AG08396 (cell line): ENCODE measurements around the gene NFYC.

Experiments
- DNase-seq: peaks from one replicate; pipeline ENCODE4 v3.0.0; 2012; ENCODE audit warnings: low spot score, mixed read lengths

The NFYC gene

GRCh38 chr1:40798366-40799281 lies 107.1 kb downstream of the NFYC start:
- DNase-seq: no peak

GRCh38 chr1:40799351-40799867 lies 107.9 kb downstream of the NFYC start:
- no peak for DNase-seq

- DNase-seq: no peak
These were observed 110.2 kb downstream of the NFYC start for GRCh38 chr1:40801742-40802077.

GRCh38 chr1:40802078-40802741 lies 110.7 kb downstream of the NFYC start:
- peak; percentile 97 for DNase-seq

GRCh38 chr1:40802742-40803113 lies 111.2 kb downstream of the NFYC start:
- no peak for DNase-seq

- no peak for DNase-seq
These were observed 111.9 kb downstream of the NFYC start for GRCh38 chr1:40803447-40803846.

- DNase-seq: no peak
These were observed 112.4 kb downstream of the NFYC start for GRCh38 chr1:40803902-40804301.

- DNase-seq: no peak
These were observed 114.7 kb downstream of the NFYC start for GRCh38 chr1:40806240-40806639.

- no peak for DNase-seq
These were observed 115.5 kb downstream of the NFYC start for GRCh38 chr1:40806731-40807695.

GRCh38 chr1:40808002-40808401 lies 116.5 kb downstream of the NFYC start:
- no peak for DNase-seq

GRCh38 chr1:40808444-40808843 lies 116.9 kb downstream of the NFYC start:
- no peak for DNase-seq

- no peak for DNase-seq
These were observed 117.4 kb downstream of the NFYC start for GRCh38 chr1:40808909-40809308.

- DNase-seq: no peak
These were observed 119.4 kb downstream of the NFYC start for GRCh38 chr1:40810927-40811326.

GRCh38 chr1:40815420-40815819 lies 123.9 kb downstream of the NFYC start:
- no peak for DNase-seq

GRCh38 chr1:40817791-40818263 lies 126.3 kb downstream of the NFYC start:
- no peak for DNase-seq

- DNase-seq: no peak
These were observed 126.9 kb downstream of the NFYC start for GRCh38 chr1:40818264-40818961.

- DNase-seq: no peak
These were observed 127.6 kb downstream of the NFYC start for GRCh38 chr1:40819101-40819500.

- no peak for DNase-seq
These were observed 128.8 kb downstream of the NFYC start for GRCh38 chr1:40820251-40820797.
